Adrenal gland (tissue), 12 donors: ENCODE data around the gene PDCD11. TPM values are rescaled to one million over a fixed set of nuclear protein-coding genes. Genes with fewer than 3 reads are reported as not detected.

Source experiments
- DNase-seq, 7 donors: peaks; one replicate each; pipeline ENCODE4 v3.0.0-alpha.2; 2019 to 2020
- H3K27ac ChIP-seq, 5 donors: fragments of 200-600 bp; sonication (generic) in 4 of 5; 1 replicate in 3 of 5; 2 replicates in 2 of 5; pipeline versions ENCODE4 v1.5.1 to v1.8.0; 2016 to 2020; ENCODE audit warnings: mild to moderate bottlenecking in 1 of 5
- H3K27me3 ChIP-seq: fragments of 200-600 bp; 2 replicates; pipeline ENCODE4 v1.8.0; 2021
- H3K36me3 ChIP-seq, 2 donors: fragments of 200-600 bp; replicated peaks in 1 of 2; 1 replicate in 1 of 2; 2 replicates in 1 of 2; pipeline versions ENCODE4 v1.5.1 to v1.8.0; 2018 to 2022
- H3K4me1 ChIP-seq, 2 donors: fragments of 200-600 bp; replicated peaks in 1 of 2; 1 replicate in 1 of 2; 2 replicates in 1 of 2; pipeline versions ENCODE4 v1.5.1 to v1.8.0; 2018 to 2021
- H3K4me3 ChIP-seq, 4 donors: fragments of 200-600 bp; sonication (generic) in 3 of 4; one replicate each; pipeline ENCODE4 v1.5.1; 2016 to 2018
- H3K9me3 ChIP-seq, 3 donors: fragments of 200-600 bp; sonication (generic) in 1 of 3; replicated peaks in 1 of 3; 1 replicate in 2 of 3; 2 replicates in 1 of 3; pipeline versions ENCODE4 v1.5.1 to v1.8.0; 2016 to 2021
- CTCF ChIP-seq, 6 experiments: fragments of 450-650 bp in 4 of 6; fragments of 200-600 bp in 2 of 6; sonication (generic) in 1 of 6; IDR thresholded peaks; 1 replicate in 5 of 6; 2 replicates in 1 of 6; pipeline versions ENCODE4 v1.5.1 to v1.8.0; 2016 to 2021; ENCODE audit warnings: antibody characterized with exemption in 6 of 6, mild to moderate bottlenecking in 2 of 6, moderate library complexity in 1 of 6
- POLR2A ChIP-seq, 2 donors: fragments of 450-650 bp; IDR thresholded peaks; one replicate each; pipeline ENCODE4 v1.6.1; 2017; ENCODE audit warnings: antibody characterized with exemption in 2 of 2, mild to moderate bottlenecking in 2 of 2, moderate library complexity in 1 of 2
- WGBS, 4 donors: extraction: QIAGEN DNeasy Blood & Tissue Kit in 2 of 4; methylation state at CpG; one replicate each; pipeline versions ENCODE4 v1.1.5 to v1.1.7; 2013 to 2017; 5-methylcytosine and 5-hydroxymethylcytosine counted together
- intact Hi-C, 2 donors: fragments of 100-400 bp; cut with DNase I; formaldehyde crosslinking; loops; one replicate each; pipeline versions ENCODE4 v1.14.1 to v1.15.0; 2022 to 2023
- polyA plus RNA-seq, 3 donors: library from polyadenylated mRNA; stranded (reverse); fragments of 200-250 nt in 2 of 3; fragments of 350-450 nt in 1 of 3; fragmentation: Illumina TruSeq in 1 of 3; extraction: RNeasy Lipid Tissue Mini Kit (QIAGEN cat#74804) in 1 of 3; gene quantifications; one replicate each; pipeline ENCODE4 v1.2.3, GENCODE V29; 2013 to 2014
- total RNA-seq, 9 donors: library from RNA; depleted of rRNA in 4 of 9; stranded (reverse); fragments of >200 nt in 4 of 9; fragments of 120-200 nt in 1 of 9; fragmentation: NEBNext Ultra II Directional in 1 of 9; extraction: Animal tissue kit (Norgen Biotek cat#: 25700) in 1 of 9; gene quantifications; one replicate each; pipeline versions ENCODE4 v1.1.0 to v1.2.4, GENCODE V29; 2013 to 2023
- donor health status: healthy with polysubstance abuse.
- donor health status: Bipolar disorder and iron deficiency.
- donor health status: DM: yes; HTN: yes; CAD: no.
- donor health status: DM: no; HTN: no; CAD: no.
- donor health status: DM: no; HTN: no; CAD: no.
- donor health status: DM: yes; HTN: yes; CAD: no.

Gene PDCD11
- total and polyA plus RNA-seq, 12 donors: 13.6 to 39.7 (median 21.2) TPM

- TF ChIP-seq CTCF (IDR thresholded peaks at IDR 0.05) (no peak), POLR2A (IDR thresholded peaks at IDR 0.05) (peak in 1 of 2 donors; percentile 46)
- no peaks in the 10 kb centered on the region for H3K9me3 ChIP-seq
- DNase-seq: peak; percentile 79 to 91 (median 89)
- H3K36me3 ChIP-seq: peaks cover 0 to 43% of the 10 kb centered on the region in 2 donors
- H3K4me1 ChIP-seq: peaks cover 19 to 54% of the 10 kb centered on the region in 2 donors
- peak overlapping the region; percentile 31 to 85 (median 60) for H3K4me3 ChIP-seq
- H3K27ac ChIP-seq: peak overlapping the region; percentile 35 to 96 (median 74)
- WGBS, 4 donors: 3 to 12% (median 8%) methylated on average over 7 to 14 of the region's 14 CpGs
- intact Hi-C loops: no loop called here
- no peaks in the 10 kb centered on the region for H3K27me3 ChIP-seq
Observed at GRCh38 chr10:103451091-103451813, 54.8 kb downstream of the PDCD11 start.

GRCh38 chr10:103451831-103452505, 55.5 kb downstream of the PDCD11 start, which contains the start of gene CALHM2:
Gene CALHM2 (minus strand): TSS chr10:103452370. CDS start chr10:103449941, 2,429 bp downstream.
- Histone ChIP-seq H3K27me3 (no peaks in the 10 kb centered on the region), H3K4me3 (peak within 1 kb of the TSS; percentile 31 to 85 (median 60)), H3K9me3 (no peaks in the 10 kb centered on the region), H3K4me1 (peaks cover 13 to 47% of the 10 kb centered on the region in 2 donors), H3K27ac (peak within 1 kb of the TSS; percentile 35 to 96 (median 74)), H3K36me3 (peaks cover 0 to 36% of the 10 kb centered on the region in 2 donors)
- peak; percentile 57 to 78 (median 64) for DNase-seq
- no peak for TF ChIP-seq CTCF (IDR thresholded peaks at IDR 0.05)
- no peak for TF ChIP-seq POLR2A (IDR thresholded peaks at IDR 0.05)
- intact Hi-C loops: no loop called here
- 5 to 14% (median 9%) methylated on average over 11 to 32 of the region's 32 CpGs for WGBS, 4 donors

GRCh38 chr10:103452506-103453230, 56.2 kb downstream of the PDCD11 start:
- DNase-seq: no peak
- no peaks in the 10 kb centered on the region for H3K9me3 ChIP-seq
- intact Hi-C loops: no loop called here
- peak overlapping the region in 2 of 4 donors; percentile 50 to 85 for H3K4me3 ChIP-seq
- H3K36me3 ChIP-seq: peaks cover 0 to 29% of the 10 kb centered on the region in 2 donors
- H3K4me1 ChIP-seq: peaks cover 13 to 40% of the 10 kb centered on the region in 2 donors
- H3K27ac ChIP-seq: peak overlapping the region in 3 of 5 donors; percentile 74 to 96 (median 92)
- 35 to 68% (median 41%) methylated on average over 6 to 27 of the region's 27 CpGs for WGBS, 4 donors
- no peaks in the 10 kb centered on the region for H3K27me3 ChIP-seq
- TF ChIP-seq POLR2A (IDR thresholded peaks at IDR 0.05) (no peak), CTCF (IDR thresholded peaks at IDR 0.05) (no peak)

- DNase-seq: no peak
- TF ChIP-seq CTCF (IDR thresholded peaks at IDR 0.05): no peak
- no peak for TF ChIP-seq POLR2A (IDR thresholded peaks at IDR 0.05)
- H3K4me1 ChIP-seq: peaks cover 11 to 26% of the 10 kb centered on the region in 2 donors
- H3K9me3 ChIP-seq: no peaks in the 10 kb centered on the region
- no peaks in the 10 kb centered on the region for H3K27me3 ChIP-seq
- no peak overlapping the region for H3K27ac ChIP-seq
- no peak overlapping the region for H3K4me3 ChIP-seq
- WGBS, 4 donors: 83 to 92% (median 87%) methylated on average over 4 of the region's 4 CpGs
- H3K36me3 ChIP-seq: peaks cover 0 to 15% of the 10 kb centered on the region in 2 donors
- intact Hi-C loops: no loop called here
Observed at GRCh38 chr10:103454026-103454425, 57.6 kb downstream of the PDCD11 start.
